ENCODE measurements around the gene NCKAP5L. TPM values are rescaled to one million over a fixed set of nuclear protein-coding genes. Genes with fewer than 3 reads are reported as not detected.

Gene NCKAP5L
- total and polyA plus RNA-seq, 2 of the 8 experiments (the other 6 are each of a cell fraction or from before 2014, with no cell fraction given): 9.4 to 27.9 TPM

DNA sequence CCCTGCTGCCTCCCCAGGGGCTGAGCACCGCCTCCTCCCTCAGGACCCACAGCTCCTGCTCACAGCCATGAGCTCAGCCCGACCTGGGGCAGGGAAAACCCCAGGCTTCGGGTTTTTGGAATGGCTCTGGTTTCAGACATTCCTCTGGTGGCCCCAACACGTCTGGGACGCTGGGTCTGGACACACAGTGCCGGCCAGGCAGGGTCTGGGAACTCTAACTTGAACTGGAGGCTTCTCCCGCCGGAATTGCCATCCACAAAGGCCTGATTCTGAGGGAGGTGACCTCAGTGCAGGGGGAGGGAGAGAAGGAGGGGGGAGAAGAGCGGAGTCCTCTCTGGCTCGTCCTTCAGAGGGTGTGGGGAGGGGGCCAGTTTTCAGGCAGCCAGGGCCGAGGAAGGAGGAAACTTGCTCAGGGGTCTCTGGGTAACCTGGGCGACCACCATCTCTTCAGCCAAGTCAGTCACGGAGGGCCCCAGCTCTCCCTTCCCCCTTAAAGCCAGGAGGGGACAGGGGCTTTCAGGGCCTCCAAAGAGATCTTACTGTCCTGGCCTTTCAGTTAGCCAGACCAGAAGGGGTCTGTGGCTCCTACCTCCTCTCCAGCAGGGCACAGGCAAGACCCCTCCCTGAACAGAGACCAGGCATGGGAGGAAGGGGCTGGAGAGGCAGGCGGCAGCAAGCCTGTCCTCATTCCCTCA is 19.4 kb downstream of the NCKAP5L start:
- DNase-seq (ENCODE audit: low read depth in 1 of 2, low spot score in 2 of 2) (no peak), FAIRE-seq (no peak)
- Histone ChIP-seq H3K23me2 (ENCODE audit: low read depth, low read length) (no peaks in the 10 kb centered on the region; the same call in 1 of the 2 replicates), H4K8ac (ENCODE audit: extremely low read depth, insufficient read depth, low read length) (no peak overlapping the region), H3K23ac (ENCODE audit: insufficient read length) (no peak overlapping the region), H2AK5ac (ENCODE audit: low read depth, low read length) (peak overlapping the region; percentile 49; the same call in 1 of the 2 replicates), H3K4me3 (ENCODE audit: extremely low read depth in 1 of 4, insufficient read depth in 2 of 4, low read depth in 3 of 4, low read length in 4 of 4) (no peak overlapping the region; a peak in 1 of 8 replicates), H4K91ac (replicated peaks; ENCODE audit: insufficient read length, low read length) (peak overlapping the region; percentile 79), H3K36me3 (ENCODE audit: control insufficient read depth in 2 of 4, insufficient read depth in 4 of 4, low read length in 3 of 4) (peaks cover 0 to 15% (median 1%) of the 10 kb centered on the region in 4 experiments; a peak in 4 of 8 replicates), H3K18ac (ENCODE audit: extremely low read depth, low read length) (peak overlapping the region; percentile 60), H2BK12ac (ENCODE audit: low read depth, low read length) (peak overlapping the region; percentile 88), H3K4me1 (replicated peaks in 1 of 4; ENCODE audit: control insufficient read depth in 3 of 4, insufficient read depth in 4 of 4, low read length in 3 of 4) (peaks cover 16 to 35% (median 22%) of the 10 kb centered on the region in 4 experiments), H3K4ac (replicated peaks; ENCODE audit: insufficient read length, low read depth, low read length) (peak overlapping the region; percentile 55), H3K79me1 (ENCODE audit: low read depth, low read length) (peaks cover 7% of the 10 kb centered on the region; the same call in 1 of the 2 replicates), H2BK120ac (replicated peaks; ENCODE audit: low read depth, low read length) (no peak overlapping the region), H3K27me3 (replicated peaks in 1 of 4; ENCODE audit: control insufficient read depth in 3 of 4, extremely low read depth in 1 of 4, insufficient read depth in 3 of 4, low read length in 3 of 4) (no peaks in the 10 kb centered on the region), H4K20me1 (replicated peaks in 1 of 2; ENCODE audit: control insufficient read depth in 1 of 2, insufficient read depth in 2 of 2, low read length in 2 of 2) (peaks cover 2 to 8% of the 10 kb centered on the region in 2 experiments), H2BK20ac (ENCODE audit: low read length) (peak overlapping the region; percentile 87; the same call in 1 of the 2 replicates), H3K56ac (replicated peaks; ENCODE audit: insufficient read length, low read depth, low read length) (no peak overlapping the region), H2AFZ (ENCODE audit: low read length) (no peak overlapping the region), H4K5ac (ENCODE audit: insufficient read length, low read depth, low read length) (peak overlapping the region; percentile 46), H3K79me2 (ENCODE audit: control insufficient read depth in 1 of 2, insufficient read depth in 2 of 2, low read length in 2 of 2) (peaks cover 0 to 15% of the 10 kb centered on the region in 2 experiments; a peak in 1 of 4 replicates), H3K4me2 (ENCODE audit: insufficient read depth in 1 of 2, low read depth in 2 of 2, low read length in 2 of 2) (peak overlapping the region; percentile 45 to 55; a peak in 3 of 4 replicates), H3K27ac (ENCODE audit: low read depth, low read length) (peak overlapping the region; percentile 62), H3K9ac (replicated peaks in 1 of 4; ENCODE audit: extremely low read depth in 1 of 4, low read depth in 3 of 4, low read length in 3 of 4) (peak overlapping the region in 3 of 4 experiments; percentile 20 to 36 (median 26); a peak in 4 of 7 replicates), H2BK5ac (ENCODE audit: low read depth, low read length) (peak overlapping the region; percentile 86), H2BK15ac (ENCODE audit: low read length) (0 out of 2 replicates have a peak overlapping the region, but pooled peaks have one; percentile 81), H3K9me3 (ENCODE audit: insufficient read depth in 2 of 2, low read depth in 1 of 2, low read length in 1 of 2) (no peaks in the 10 kb centered on the region), H3K14ac (ENCODE audit: insufficient read length) (no peak overlapping the region)
- POLR2A ChIA-PET (ENCODE audit: partially characterized antibody): interaction anchor here (0.6 to 4.7 kb wide), 12 partner anchors 8 to 241 kb away, joined by 3 to 59 read pairs (median 4); partner anchors contain the start of genes NCKAP5L and TMBIM6
- TF ChIP-seq CBX5 (IDR thresholded peaks at IDR 0.05; ENCODE audit: low read depth, low read length): no peak
- TF ChIP-seq, protein P1, sequence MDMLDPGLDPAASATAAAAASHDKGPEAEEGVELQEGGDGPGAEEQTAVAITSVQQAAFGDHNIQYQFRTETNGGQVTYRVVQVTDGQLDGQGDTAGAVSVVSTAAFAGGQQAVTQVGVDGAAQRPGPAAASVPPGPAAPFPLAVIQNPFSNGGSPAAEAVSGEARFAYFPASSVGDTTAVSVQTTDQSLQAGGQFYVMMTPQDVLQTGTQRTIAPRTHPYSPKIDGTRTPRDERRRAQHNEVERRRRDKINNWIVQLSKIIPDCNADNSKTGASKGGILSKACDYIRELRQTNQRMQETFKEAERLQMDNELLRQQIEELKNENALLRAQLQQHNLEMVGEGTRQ (IDR thresholded peaks at IDR 0.05; ENCODE audit: low read length): no peak
- no peak for TF ChIP-seq BCL11A (IDR thresholded peaks at IDR 0.05; ENCODE audit: low read depth in 2 of 2, low read length in 2 of 2)
- no peak for TF ChIP-seq SIRT6 (IDR thresholded peaks at IDR 0.05; ENCODE audit: low read length)
- no peak for TF ChIP-seq NANOG (IDR thresholded peaks at IDR 0.05; ENCODE audit: insufficient read depth, low read depth, low read length, poor library complexity, severe bottlenecking)
- TF ChIP-seq TAF1 (IDR thresholded peaks at IDR 0.05; ENCODE audit: low read depth, low read length): no peak
- no peak for TF ChIP-seq YY1 (IDR thresholded peaks at IDR 0.05; ENCODE audit: low read depth, low read length)
- CTCF ChIA-PET (ENCODE audit: partially characterized antibody): interaction anchor here (1.0 to 6.4 kb wide), 13 partner anchors 11 to 84 kb away, joined by 3 to 44 read pairs (median 5); no protein-coding TSS in a partner anchor
- 74% methylated on average over 10 of the region's 14 CpGs; no CpG with 5 or more reads in 1 of the 2 experiments for WGBS, 2 experiments (ENCODE audit: extremely low coverage in 1 of 2, insufficient coverage in 1 of 2, insufficient read length in 1 of 2, insufficient replicate concordance in 2 of 2, low coverage in 1 of 2, low lambda C conversion rate in 2 of 2, missing lambda C conversion rate in 1 of 2)

All from H1 (cell line).